Measurements from ENCODE around the gene PAFAH2.

GRCh38 chr1:25999041-25999800 lies 1.4 kb upstream of the PAFAH2 start:
- no peak for TF ChIP-seq POLR2A (IDR thresholded peaks at IDR 0.05)
- no peak for TF ChIP-seq CTCF (IDR thresholded peaks at IDR 0.05)

Measured in Peyer's patch (tissue), 4 donors.